Esophagus muscularis mucosa (tissue), 3 donors: Measurements from ENCODE around the gene ZBTB7C.

Experiments
- POLR2A ChIP-seq: fragments of 450-650 bp; IDR thresholded peaks from one replicate; pipeline ENCODE4 v1.6.1; 2017; ENCODE audit warnings: antibody characterized with exemption, moderate library complexity, mild to moderate bottlenecking, low read depth
- POLR2AphosphoS5 ChIP-seq, 2 donors: sonication (generic); formaldehyde crosslinking; IDR thresholded peaks; one replicate each; pipeline ENCODE4 v1.6.1; 2017; ENCODE audit warnings: antibody characterized with exemption in 2 of 2
- TF ChIP-seq, protein P1 (sequence below), 3 experiments: fragments of 200-600 bp in 2 of 3; fragments of 450-650 bp in 1 of 3; sonication (generic) in 2 of 3; IDR thresholded peaks; one replicate each; pipeline ENCODE4 v1.5.1; 2017 to 2019; ENCODE audit warnings: antibody characterized with exemption in 3 of 3, mild to moderate bottlenecking in 2 of 3, moderate library complexity in 1 of 3

DNA sequence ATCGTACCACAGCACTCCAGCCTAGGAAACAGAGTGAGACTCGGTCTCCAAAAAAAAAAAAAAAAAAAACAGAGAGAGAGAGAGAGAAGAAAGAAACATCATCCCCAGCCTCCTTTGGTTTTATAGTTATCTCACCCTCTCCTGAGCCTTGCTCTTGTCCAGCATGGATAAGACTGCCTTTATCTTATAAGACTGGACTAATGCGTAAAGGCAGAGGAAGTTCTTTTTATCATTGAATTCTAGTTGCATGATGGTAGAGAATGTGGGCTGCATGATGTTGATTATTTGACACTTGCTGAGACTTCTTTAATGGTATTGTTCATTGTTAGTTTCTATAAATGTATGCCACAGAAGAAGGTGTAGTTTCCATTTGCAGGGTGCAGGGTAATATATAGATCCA is 124.4 kb downstream of the ZBTB7C start:
- TF ChIP-seq, protein P1, sequence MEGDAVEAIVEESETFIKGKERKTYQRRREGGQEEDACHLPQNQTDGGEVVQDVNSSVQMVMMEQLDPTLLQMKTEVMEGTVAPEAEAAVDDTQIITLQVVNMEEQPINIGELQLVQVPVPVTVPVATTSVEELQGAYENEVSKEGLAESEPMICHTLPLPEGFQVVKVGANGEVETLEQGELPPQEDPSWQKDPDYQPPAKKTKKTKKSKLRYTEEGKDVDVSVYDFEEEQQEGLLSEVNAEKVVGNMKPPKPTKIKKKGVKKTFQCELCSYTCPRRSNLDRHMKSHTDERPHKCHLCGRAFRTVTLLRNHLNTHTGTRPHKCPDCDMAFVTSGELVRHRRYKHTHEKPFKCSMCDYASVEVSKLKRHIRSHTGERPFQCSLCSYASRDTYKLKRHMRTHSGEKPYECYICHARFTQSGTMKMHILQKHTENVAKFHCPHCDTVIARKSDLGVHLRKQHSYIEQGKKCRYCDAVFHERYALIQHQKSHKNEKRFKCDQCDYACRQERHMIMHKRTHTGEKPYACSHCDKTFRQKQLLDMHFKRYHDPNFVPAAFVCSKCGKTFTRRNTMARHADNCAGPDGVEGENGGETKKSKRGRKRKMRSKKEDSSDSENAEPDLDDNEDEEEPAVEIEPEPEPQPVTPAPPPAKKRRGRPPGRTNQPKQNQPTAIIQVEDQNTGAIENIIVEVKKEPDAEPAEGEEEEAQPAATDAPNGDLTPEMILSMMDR (IDR thresholded peaks at IDR 0.05), result no peak
- TF ChIP-seq POLR2A, result no peak
- no peak for TF ChIP-seq POLR2AphosphoS5 (IDR thresholded peaks at IDR 0.05)
